GM18519 (cell line): ENCODE measurements around the gene SCYGR3.
"Not testable (repeated sequence)": the region's sequence is repeated elsewhere in the genome, so short reads cannot be mapped to it uniquely, and the experiment has no call there.

ENCODE experiments used
- ATAC-seq: cut with Tn5 transposase; IDR thresholded peaks from one replicate; pipeline ENCODE4 v1.9.1; 2021; ENCODE audit warnings: mild to moderate bottlenecking, moderate library complexity; ENCODE audit not compliant: unreplicated experiment, low FRiP score

Gene SCYGR3

DNA sequence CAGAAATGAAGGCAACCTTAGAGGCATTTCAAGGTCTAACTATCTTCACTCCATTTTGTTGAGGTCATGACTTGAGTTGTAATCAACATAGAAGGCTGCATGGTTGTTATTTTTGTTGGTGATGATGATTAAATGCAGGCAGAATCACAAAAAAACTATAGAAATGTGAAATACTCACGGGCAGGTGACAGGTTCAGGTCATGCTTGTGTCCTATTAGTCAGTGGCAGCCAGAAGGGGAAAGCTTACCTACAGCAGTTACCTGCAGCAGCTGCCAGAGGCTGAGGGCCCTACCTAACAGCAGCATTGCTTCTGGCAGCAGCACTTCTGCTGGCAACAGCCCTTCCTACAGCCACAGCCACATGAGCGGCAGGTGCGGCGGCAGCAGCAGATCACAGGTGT lies 394 bp downstream of the SCYGR3 start:
- ATAC-seq, result no peak

DNA sequence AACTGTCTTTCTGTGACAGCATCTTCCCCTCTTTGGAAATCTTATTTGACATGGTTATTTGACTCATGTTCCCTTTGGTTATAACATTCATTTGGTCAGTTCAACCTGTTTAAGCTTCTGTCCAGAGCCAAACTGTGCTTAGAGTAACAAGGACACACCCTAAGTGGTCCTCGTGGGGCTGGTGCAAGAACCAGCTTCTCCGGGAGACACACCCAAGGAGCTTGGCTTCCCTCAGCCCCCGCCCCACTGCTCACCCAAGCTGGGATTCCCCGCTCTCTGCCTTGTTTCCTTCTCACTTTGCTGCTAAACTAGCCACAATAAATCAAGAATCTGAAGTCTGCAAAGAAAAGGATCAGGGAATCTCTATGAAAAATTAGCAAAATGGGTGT lies 1.4 kb downstream of the SCYGR3 start:
- no peak for ATAC-seq

DNA sequence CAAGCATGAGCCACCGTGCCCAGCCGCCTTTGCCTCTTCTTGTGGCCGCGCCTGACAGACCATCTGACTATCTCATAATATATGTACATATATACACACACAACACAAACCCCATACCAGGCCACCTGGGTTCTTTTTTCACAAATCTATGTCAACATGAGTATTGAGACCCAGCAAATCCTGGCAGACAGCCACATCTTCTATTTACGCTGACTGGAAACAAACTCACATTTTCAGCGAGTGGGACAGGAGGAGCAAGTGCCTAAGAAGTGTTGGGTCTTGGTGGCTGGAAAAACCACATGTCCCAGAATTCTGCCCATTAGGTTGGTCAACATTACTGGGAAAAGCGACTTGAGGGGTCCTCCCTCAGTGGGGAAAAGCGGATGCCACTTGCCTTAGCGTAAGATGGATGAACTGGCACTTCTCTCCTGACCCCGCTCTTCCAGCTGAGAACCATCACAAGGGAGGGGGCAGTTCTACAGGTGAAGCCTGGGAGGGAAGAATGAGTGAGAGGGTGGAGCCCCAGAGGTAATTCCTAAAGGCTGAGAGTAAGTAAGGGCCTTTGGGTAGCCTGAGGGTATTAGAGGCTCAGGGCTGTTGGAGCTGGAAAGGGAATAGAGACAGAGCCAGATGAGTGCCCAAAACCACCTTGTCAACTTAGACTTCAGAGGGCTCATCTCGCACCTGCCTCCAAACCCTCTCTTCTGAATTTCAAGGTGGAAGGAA lies 1.9 kb downstream of the SCYGR3 start:
- ATAC-seq, result no peak

DNA sequence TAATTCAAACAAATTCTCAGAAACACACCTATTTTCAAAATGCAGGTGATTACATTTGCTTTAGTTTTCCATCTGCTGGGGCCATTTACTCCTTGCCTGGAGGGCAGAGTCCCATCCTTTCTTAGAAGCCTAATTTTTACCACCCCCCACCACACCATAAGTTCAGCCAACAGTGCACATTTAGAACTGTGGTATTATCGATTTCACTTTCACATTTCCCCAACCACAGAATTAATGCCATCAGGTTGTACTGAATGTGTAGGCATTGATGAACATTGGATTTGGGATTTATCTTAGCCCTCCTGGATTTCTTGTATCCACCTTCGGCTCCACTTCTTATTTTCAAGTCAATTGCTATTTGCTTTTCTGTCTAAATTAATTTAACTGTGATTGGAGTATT lies 4.5 kb downstream of the SCYGR3 start:
- ATAC-seq, result no peak

DNA sequence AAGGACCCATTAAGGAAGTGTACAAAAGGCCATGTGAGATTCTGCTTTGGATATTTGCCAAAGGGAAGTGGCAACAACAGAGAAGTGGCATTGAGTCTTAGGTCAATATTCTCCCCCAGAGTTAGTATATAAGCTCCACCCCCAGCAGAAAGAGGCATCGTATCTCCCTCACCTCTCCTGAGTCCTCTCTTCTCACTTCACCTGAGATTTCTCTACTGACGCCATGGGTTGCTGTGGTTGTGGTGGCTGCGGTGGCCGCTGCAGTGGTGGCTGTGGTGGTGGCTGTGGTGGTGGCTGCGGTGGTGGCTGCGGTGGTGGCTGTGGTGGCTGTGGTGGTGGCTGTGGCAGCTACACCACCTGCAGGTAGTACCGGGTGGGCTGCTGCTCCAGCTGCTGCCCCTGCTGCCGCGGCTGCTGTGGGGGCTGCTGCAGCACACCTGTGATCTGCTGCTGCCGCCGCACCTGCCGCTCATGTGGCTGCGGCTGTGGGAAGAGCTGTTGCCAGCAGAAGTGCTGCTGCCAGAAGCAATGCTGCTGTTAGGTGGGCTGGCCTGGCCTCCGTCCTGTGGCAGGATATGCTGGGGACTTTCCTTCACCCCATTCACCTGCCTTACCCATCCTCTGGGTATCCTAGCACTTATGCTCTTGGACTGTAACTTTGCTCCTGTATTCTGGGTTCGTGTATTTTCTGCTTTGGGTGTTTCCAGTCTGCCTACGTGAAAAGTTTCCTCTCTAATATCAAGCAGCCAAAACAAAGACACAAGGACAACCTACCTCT lies 5.9 kb downstream of the SCYGR3 start:
- ATAC-seq, result no peak

DNA sequence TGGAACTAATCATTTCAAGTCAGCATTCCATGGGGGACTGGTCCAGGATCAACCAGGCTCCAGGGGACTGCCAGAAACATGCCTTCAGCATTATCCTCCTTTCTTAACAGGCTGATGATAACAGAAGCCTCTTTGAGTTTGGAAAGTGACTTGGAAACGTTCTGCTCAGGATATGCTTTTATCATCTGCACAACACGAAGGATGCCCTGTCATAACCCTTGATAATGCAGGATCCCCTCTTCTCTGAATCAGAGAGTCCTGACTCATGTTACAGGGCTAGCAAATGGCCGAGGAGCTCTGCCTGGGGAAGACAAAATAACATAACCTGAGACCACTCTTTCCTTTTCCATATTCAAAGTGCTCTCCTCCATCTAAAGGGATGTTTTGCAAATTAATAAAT lies 6.7 kb downstream of the SCYGR3 start:
- ATAC-seq, result no peak

DNA sequence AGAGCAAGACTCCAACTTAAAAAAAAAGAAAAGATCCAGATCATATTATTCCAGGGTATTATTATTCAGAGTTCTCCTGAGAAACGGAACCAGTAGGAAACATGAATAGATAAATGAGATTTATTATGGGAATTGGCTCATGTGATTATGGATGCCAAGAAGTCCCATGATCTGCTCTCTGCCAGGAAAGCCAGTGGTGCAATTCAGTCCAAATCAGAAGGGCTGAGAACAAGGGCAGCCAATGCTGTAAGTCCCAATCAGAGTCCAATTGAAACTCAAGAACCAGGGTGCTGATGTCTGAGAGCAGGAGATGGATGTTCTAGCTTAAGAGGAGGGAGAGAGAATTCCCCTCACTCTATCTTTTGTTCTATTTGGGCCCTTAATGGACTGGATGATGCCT lies 8.2 kb downstream of the SCYGR3 start:
- no peak for ATAC-seq

DNA sequence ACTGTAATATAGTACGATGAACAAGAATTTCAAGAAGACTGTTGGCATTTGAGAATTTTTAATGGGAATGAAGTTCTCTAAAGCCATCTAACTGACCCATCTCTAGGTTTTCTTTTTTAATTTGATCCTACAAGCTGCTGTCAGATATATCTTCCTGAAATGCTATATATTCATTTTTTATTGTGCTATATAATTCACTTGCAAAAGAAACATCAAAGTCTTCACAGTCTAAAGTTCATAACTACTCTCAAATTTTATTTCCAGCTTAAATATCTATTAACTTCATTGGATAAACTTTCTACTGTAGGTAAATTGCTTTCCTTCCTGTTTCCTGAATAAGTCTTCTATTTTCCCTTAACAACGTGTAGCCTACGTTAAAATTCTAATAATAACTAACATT lies 12.3 kb downstream of the SCYGR3 start:
- ATAC-seq, result no peak

DNA sequence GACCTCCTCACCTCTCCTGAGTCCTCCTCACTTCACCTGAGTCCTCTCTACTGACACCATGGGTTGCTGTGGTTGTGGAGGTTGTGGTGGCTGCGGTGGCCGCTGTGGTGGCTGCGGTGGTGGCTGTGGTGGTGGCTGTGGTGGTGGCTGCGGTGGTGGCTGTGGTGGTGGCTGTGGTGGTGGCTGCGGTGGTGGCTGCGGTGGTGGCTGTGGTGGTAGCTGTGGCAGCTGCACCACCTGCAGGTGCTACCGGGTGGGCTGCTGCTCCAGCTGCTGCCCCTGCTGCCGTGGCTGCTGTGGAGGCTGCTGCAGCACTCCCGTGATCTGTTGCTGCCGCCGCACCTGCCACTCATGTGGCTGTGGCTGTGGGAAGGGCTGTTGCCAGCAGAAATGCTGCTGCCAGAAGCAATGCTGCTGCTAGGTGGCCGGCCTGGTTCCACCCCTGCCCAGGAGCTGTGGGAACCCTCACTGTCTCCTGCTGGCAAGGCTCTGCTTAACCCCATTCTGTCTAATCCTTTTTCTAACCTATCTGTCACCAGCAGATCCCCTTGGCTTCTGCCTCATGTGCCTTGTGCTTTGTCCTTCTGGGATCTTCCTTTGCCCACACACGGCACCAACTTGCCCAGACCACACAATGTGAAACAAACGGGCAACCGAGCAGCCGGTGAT lies 15.7 kb downstream of the SCYGR3 start, which contains the start of gene SCYGR2:
SCYGR2 (plus strand) TSS at position 59 of the 669 bp plus-strand sequence; CDS start at position 59, 0 bp downstream.
- not testable (repeated sequence) for ATAC-seq

DNA sequence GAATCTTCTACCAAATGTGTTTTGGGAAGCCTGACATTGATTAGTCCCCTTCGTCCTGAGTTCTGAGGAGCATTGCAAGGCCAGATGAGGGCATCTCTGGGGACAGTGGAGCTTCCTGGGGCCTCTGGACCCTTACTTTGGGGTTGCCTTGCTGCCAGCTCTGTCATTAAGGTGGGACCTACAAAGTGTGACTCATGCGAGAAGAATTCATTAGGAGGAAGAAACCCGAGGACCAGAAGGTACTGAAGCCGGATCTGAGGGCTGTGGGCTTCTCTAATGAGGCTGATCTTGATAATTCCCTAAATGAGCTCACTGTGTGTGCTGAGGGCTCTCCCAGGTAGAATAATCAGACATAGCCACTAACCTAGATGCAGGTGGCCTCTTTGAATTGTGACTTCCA lies 16.6 kb downstream of the SCYGR3 start:
- no peak for ATAC-seq

DNA sequence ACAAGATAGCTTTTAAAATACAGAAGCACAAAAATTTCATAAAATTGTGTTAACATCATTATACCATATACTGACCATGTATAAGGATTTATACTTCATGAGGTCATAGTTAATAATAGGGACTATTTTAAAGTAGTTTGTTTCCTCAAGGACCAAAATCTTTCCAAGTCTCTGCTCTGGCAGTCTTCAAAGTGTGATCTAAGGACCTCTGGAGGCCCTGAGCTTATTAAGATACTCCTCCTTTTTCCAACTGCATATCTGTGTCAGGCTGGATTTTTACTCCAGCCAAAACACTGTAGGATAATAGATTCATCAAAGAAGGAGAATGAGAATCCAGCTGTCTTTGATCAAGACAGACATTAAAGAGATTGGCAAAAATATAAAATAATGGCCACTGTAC lies 17.6 kb downstream of the SCYGR3 start:
- ATAC-seq, result no peak

DNA sequence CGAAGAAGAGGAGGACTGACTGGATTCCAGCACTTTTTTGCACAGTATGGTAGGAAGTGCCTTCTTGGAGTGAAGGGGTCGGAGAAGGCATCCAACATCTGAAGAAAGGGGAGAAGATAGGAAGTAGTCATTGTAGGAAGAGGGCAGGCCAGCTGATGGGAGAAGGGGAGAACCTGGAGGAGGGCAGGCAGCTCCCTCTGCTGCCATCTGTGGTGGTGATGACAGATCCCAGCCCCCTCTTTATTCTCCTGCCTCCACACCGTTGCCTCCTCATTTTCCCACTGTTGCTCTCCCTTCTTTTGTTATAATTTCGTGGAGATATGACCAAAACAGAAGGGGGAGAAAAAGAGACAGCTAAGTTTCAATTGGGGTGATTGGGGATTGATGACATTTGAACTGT lies 18.8 kb downstream of the SCYGR3 start:
- no peak for ATAC-seq

DNA sequence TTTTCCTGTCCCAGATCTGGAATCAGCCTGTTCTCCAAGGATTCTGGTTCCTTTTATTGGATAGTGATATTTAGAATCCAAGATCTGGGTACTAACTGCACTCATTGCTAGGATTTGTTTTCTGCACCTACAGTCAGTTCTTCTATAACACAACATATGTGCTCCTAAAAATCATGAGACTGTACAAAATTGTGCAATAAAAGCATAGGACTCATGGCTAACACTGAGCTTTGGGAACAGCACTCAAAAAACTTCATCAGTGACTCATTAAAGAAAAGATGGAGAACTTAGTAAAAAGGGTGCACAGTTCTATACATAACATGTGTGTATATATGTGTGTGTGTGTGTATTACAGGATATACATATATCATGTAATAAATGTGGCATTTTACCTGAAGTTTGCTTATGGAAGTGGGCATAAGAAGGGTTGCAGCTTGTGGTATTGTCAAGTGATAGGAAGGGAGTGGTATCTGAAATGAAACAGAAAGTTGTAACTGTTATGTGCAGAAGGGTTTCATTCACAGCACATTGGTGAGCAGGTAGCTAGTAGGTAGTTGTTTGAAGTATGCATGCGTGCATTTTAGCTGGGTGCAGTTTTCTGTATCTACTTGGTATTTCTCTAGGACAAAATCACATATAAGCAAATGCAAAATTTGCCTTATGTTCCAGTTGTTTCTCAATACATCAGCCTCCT lies 21.8 kb downstream of the SCYGR3 start:
- ATAC-seq, result peak; percentile 72

DNA sequence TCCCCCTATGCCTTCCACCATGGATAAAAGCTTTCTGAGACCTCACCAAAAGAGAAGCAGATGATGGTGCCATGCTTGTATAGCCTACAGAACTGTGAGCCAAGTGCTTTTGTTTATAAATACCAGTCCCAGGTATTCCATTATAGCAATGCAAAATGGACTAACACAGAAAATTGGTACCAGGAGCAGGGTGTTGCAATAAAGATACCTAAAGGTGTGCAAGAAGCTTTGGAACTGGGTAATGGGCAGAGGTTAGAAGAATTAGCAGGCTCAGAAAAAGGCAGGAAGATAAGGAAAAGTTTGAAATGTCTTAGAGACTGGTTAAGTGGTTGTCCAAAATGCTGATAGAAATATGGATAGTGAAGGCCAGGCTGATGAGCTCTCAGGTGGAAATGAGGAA lies 32.3 kb downstream of the SCYGR3 start:
- ATAC-seq, result no peak

DNA sequence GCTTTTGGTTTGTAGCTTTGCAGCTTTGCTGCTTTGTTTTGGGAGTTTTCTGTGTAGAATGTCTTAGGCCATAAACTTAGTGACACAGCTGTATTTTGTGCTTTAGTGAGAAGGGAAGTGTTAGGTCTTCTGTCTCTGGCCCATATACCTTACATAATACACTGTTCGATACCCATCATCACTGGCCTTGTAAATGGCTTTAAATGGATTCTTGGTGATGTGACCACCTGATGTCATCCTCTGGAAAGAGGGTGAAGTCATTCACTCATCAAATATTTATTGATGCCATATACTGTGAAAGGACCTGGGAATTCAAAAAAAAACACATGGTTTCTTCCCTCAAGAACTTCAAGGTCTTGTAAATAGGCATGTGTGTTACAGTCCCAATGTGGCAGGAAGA lies 34.8 kb downstream of the SCYGR3 start:
- ATAC-seq, result no peak

DNA sequence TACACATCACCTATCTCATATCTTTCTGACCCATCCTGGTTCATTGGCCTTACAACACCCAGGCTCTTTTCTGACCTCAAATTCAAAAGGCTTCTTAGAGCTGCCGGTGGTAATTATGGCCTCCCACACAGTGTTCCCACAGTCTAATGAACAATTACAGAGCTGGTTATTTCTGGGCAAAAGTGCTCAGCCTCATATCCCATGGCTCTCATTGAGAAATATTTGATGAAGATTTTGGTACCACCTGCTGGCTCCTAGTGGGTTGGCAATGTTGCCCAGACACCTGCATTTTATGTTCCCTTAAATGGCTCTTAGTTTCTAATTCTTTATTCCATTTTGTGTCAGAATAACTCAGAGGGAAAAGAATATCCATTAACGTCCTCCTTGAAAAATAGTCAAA lies 36.0 kb downstream of the SCYGR3 start:
- no peak for ATAC-seq

DNA sequence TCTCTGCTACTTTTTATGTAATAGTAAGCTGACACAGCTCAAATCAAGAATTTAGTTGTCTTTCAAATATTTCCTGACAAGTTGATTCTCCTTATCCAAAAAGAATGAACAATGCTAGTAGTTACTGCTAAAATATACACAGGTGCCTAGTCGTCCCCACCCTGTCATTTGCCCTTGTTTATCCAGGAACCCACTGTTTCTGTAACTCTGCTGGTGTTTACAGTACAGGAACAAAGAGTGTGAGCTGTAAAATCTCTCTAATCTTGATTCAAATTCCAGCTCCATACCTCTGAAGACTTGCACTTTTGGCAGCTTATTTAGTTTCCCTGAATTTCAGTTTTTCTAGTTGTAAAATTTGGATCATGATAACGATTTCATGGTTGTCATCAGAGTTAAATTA lies 37.1 kb downstream of the SCYGR3 start:
- no peak for ATAC-seq

DNA sequence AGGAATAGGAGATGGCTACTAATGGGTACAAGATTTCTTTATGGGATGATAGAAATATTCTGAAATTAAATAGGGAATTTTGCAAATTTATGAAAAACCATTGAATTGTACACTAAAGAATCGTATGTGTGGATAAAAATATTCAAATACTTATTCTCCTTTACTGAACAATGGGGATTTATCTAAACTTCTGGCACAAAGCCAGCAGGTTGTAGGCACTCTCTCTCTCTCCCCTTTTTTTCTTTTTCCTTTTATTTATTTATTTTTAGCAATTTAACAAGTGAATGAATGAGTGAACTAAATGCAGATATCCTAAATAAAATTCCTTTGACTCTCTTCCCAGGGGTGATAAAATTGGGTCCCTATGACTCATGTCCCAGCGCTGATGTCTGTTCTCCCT lies 37.8 kb downstream of the SCYGR3 start:
- no peak for ATAC-seq

DNA sequence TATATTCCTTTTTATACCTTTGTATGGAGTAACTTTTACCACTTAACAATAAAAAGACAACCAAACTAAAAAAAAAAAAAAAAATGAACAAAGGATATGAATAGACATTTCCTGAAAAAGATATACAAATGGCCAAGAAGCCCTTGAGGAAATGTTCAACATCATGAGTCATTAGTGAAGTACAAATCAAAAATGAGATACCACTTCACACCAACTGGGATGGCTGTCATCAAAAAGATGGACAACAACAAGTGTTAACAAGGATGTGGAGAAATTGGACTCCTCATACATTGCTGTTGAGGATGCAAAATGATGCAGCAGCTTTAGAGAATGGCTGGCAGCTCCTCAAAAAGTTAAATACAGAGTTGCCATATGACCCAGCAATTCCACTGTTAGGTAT lies 38.5 kb downstream of the SCYGR3 start:
- no peak for ATAC-seq

DNA sequence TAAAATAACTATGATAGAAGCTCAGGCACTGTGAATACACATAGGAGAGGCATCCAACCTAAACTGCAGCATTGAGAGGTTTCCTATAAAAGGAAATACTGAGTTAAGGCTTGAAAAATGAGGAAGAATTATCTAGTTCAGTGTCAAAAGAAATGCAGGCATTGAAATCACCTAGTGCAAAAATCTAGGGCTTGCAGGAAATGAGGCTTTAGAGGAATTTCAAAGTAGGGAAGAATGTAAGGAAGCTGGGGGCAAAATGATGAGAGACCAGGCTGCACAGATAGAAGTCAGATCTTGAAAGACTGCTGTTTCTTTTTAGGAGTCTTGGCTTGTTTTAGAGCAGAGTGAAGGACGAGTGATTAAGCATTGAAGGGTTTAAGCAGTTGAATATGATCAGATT lies 44.0 kb downstream of the SCYGR3 start:
- no peak for ATAC-seq

DNA sequence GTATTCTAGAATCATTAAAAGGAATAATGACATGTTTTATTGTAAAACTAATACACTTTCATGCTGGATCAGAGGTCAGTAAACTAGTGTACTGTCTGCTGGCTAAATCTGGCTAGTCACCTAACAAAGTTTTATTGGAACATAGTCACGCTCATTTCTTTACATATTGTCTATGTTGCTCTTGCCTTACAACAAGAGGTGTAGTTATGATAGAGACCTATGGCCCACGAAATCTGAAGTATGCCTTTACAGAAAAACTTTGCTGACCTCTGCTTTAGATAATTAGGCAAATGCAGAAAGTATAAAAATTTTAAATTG lies 45.8 kb downstream of the SCYGR3 start:
- no peak for ATAC-seq
